Measurements from ENCODE around the gene TOP2A.
"Not testable (repeated sequence)": the region's sequence is repeated elsewhere in the genome, so short reads cannot be mapped to it uniquely, and the experiment has no call there.

The TOP2A gene

DNA sequence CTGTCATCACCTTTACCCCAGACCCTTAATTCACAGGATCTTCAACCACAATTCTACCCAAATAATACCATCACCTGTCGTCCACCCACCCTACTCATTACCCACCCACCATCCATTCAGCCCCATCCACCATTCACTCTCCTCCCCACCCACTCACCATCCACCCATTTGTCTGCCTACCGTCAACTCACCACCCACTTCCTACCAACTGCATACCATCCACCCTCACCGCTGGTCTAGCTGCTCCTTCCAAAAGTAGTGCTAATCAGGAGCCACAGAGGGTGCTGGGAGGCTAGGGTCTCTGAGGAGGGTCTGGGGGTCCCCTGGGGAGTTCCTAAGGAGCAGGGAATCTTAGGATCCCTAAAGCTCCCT, 13.5 kb upstream of the TOP2A start:
- no peak for DNase-seq (ENCODE audit: low read depth in 1 of 2, low spot score in 1 of 2)

GRCh38 chr17:40430272-40431230, 12.9 kb upstream of the TOP2A start:
- DNase-seq (ENCODE audit: low read depth in 1 of 2, low spot score in 1 of 2): no peak

DNA sequence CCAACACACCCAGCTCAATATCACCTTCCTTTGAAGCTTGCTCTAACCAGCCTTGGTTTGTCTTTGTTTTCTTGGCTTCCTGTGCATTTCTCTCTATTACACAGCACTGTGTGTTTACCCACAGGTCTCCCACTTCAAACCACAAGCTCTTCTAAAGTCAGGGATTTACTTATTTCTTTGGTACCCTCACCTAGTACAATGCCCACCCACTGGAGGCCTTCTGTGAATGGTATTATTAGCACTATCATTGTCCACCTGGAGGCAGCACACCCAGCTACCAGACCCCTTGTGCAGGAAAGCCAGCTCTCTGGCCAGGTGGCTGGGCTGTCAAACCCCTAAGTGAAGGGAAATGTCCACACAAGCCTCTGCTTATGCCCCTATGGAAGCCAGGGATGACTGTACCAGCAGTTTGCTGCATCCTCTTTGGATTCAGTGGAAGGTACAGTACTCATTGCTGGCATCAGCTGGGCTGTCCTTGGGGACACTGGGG, 9.4 kb upstream of the TOP2A start:
- DNase-seq (ENCODE audit: low read depth in 1 of 2, low spot score in 1 of 2): no peak

- DNase-seq (ENCODE audit: low read depth in 1 of 2, low spot score in 1 of 2): no peak
Measured at GRCh38 chr17:40425741-40426140, 8.0 kb upstream of the TOP2A start.

DNA sequence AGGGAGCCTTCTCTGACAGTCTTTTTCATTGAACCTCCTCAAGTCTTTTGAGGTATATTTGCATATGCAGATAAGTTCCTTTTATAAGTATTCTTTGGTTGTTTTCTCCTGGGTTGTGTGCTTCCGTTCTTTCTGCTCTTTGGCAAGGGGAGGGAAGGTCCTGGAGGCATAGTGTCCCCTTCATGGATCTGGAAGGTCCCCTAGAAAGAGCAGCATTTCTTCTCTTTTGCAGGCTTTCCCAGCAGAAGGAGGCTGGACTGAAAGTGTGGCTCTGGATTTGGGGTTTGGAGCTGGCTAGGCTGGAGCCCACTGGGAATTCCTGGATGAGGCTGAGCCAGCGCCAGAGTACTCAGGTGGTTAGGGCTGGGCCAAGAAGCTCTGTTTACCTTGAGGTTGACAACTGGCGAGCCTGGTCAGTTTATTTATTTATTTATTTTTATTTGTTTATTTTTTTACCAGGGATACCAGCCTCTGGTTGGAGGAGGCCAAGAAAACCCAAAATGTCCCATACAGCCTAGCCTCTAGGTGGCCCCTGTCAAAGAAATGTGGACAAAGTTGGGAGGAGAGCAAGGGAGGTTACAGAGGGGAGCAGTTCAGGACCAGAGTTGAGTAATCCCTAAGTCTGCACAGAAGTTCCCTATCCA, 5.4 kb upstream of the TOP2A start:
- DNase-seq (ENCODE audit: low read depth in 1 of 2, low spot score in 1 of 2): no peak

DNA sequence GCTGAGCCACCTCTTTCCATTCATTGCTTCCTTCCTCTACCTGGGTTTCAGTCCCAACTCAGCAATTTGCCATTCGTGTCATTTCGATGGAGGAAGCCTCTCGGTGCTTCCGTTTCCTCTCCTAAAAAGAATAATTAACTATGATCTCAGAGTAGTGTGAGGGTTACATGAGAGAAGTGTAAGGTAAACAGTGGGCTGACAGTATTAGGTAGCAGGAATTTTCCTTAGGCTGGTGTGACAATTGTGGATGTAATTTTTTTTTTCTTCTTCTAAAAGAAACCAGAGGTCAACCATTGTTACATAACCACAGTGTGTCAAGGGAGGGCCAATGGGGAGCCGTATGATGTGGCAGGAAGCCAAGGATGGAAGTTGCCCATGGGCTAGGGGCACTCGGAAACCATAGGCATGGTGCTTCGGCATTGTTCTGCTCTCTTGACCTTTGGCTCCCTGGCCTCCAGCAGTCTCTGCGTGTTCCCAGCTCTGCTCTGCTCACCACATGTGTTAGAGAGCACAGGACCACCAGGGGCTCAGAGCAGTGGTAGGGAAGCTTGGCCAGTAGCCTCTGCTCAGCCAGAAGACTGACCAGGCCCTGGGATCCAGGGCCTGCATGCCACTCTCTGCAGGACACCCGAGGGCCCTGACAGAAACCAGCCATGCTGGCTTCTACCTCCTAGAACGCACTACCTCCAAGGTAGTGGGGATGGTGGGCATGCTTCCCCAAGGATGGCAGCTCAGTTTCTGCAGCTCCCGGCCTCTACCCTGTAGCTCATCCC, 2.0 kb upstream of the TOP2A start:
- DNase-seq (ENCODE audit: low read depth in 1 of 2, low spot score in 1 of 2): no peak

GRCh38 chr17:40418428-40418706, 671 bp upstream of the TOP2A start:
- no peak for DNase-seq (ENCODE audit: low read depth in 1 of 2, low spot score in 1 of 2)

GRCh38 chr17:40417258-40417608, 463 bp downstream of the TOP2A start:
- no peak for DNase-seq (ENCODE audit: low read depth in 1 of 2, low spot score in 1 of 2)

DNA sequence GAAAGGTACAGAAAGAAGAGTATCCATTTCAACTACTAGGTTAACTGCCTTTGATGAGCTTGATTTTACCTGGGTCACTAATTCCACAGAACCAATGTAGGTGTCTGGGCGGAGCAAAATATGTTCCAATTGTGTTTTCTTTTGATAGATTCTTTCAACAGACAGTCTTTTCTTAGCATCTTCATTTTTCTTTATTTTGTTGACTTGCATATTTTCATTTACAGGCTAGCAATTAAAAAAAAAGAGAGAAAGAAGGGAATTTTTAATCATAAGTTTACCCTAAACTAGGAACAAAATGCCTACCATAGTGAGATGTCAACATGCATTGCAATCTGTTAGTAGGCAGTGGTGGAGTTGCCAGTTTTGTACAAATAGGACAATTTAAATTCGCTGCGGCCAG, 1.0 kb downstream of the TOP2A start:
- DNase-seq (ENCODE audit: low read depth in 1 of 2, low spot score in 1 of 2): no peak

DNA sequence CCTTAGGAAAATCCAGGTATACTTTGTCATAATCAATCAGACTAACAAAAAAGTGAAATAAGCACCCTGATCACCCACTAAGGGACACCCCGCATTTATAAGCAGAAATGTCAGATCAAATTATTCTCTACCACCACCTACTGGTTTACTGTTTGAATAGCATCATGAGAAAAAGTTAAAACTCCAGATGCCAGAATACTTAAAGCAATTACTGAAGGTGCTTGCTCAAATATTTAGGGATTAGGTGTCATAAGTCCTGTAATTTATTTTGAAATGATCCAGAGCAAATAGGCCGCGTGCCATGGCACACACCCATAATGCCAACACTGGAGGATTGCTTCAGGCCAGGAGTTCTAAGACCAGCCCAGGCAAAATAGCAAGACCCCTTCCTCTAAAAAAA, 2.3 kb downstream of the TOP2A start:
- DNase-seq (ENCODE audit: low read depth in 1 of 2, low spot score in 1 of 2): no peak

DNA sequence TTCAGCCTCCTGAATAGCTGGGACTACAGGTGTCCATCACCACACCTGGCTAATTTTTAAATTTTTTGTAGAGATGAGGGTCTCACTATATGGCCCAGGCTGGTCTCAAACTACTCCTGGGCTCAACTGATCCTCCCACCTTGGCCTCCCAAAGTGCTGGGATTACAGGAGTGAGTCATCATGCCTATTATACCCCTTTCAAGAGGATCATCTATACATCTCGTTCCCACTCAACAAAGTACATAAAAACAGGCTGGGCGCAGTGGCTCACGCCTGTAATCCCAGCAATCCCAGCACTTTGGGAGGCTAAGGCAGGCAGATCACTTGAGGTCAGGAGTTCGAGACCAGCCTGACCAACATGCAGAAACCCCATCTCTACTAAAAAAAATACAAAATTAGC, 3.4 kb downstream of the TOP2A start:
- not testable (repeated sequence) for DNase-seq (ENCODE audit: low read depth in 1 of 2, low spot score in 1 of 2)

GRCh38 chr17:40412880-40413279, 4.8 kb downstream of the TOP2A start:
- DNase-seq (ENCODE audit: low read depth in 1 of 2, low spot score in 1 of 2): no peak

DNA sequence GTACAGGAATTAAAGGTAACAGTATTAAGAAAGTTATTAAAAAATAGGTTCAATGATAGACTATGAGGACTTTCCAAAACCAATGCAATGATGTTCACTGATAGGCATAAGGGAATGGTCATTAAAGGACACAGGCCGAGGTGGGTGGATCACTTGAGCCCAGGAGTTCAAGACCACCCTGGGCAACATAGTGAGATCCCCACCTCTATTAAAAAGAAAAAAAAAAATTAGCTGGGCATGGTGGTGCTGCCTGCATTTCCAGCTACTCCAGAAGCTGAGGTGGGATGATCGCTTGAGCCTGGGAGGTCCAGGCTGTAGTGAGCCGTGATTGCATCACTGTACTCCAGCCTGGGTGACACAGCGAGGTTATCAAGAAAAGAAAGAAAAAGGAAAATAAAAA, 5.9 kb downstream of the TOP2A start:
- no peak for DNase-seq (ENCODE audit: low read depth in 1 of 2, low spot score in 1 of 2)

GRCh38 chr17:40410082-40410481, 7.6 kb downstream of the TOP2A start:
- DNase-seq (ENCODE audit: low read depth in 1 of 2, low spot score in 1 of 2): no peak

GRCh38 chr17:40409540-40409939, 8.2 kb downstream of the TOP2A start:
- DNase-seq (ENCODE audit: low read depth in 1 of 2, low spot score in 1 of 2): not testable (repeated sequence)

DNA sequence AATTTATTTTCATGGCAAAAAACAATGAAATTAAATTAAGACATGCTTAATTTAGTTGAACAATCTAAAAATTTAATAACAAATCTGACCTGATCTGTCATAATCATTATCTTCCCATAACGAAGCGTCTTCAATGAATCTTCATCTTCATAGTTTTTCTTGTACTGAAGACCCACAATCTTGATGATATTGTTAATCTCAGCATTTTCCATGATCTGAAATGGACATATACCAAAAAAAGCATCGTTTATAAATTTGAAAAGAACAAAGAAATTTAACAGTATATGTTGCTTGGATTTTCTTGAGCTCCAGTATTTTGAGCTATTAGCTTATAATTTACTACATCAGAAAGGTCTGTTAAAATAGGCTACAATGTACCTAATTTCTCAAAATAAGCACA, 10.2 kb downstream of the TOP2A start:
- no peak for DNase-seq (ENCODE audit: low read depth in 1 of 2, low spot score in 1 of 2)

DNA sequence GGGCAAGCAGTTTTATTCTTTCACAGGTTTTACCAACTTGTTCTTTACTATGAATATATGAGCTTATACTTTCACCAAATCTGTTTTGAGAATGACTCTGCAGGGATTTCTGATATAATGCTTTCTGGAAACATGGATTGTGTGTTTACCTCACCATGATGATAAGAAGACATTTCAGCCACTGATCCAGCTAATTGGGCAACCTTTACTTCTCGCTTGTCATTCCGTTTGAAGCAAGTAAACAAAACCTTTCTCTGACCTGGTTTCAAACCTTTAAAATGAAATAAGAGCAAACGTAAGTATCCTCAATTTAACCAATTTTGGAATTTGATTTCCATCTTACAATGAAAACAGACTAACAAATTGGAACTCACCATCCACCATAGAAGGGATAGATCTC, 13.7 kb downstream of the TOP2A start:
- no peak for DNase-seq (ENCODE audit: low read depth in 1 of 2, low spot score in 1 of 2)

GRCh38 chr17:40402668-40403067, 15.0 kb downstream of the TOP2A start:
- no peak for DNase-seq (ENCODE audit: low read depth in 1 of 2, low spot score in 1 of 2)

DNA sequence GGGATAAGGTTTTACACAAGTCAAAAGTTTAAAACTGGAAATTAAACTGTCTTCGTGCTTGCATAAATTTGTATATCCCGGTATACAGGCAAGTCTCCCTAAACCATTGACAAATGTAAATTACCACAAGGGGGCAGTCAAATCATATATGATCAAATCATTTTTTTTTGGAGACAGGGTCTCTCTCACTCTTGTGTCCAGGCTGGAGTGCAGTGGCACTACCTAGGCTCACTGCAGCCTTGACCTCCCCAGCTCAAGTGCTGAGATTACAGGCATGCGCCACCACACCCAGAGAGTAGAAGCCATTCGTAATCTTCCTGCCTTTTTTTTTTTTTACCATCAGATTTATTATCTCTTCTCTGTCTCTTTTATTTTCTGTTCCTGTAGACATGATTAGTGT, 18.5 kb downstream of the TOP2A start:
- DNase-seq (ENCODE audit: low read depth in 1 of 2, low spot score in 1 of 2): peak in 1 of 2 donors; percentile 30

DNA sequence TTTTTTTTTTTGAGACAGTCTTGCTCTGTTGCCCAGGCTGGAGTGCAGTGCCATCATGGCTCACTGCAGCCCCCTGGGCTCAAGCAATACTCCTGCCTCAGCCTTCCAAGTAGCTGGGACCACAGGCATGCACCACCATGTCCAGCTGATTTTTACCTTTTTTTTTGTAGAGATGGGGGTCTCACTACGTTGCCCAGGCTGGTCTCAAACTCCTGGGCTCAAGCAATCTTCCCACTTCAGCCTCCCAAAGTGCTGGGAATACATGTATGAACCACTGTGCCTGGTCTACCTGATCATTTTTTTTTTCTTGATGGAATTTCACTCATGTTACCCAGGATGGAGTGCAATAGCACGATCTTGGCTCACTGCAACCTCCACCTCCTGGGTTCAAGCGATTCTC, 31.1 kb downstream of the TOP2A start:
- DNase-seq (ENCODE audit: low read depth in 1 of 2, low spot score in 1 of 2): not testable (repeated sequence)

- DNase-seq (ENCODE audit: low read depth in 1 of 2, low spot score in 1 of 2): no peak
Measured at GRCh38 chr17:40382251-40382650, 35.4 kb downstream of the TOP2A start.

- no peak for DNase-seq (ENCODE audit: low read depth in 1 of 2, low spot score in 1 of 2)
Measured at GRCh38 chr17:40378966-40379365, 38.7 kb downstream of the TOP2A start.
